K562 (cell line): ENCODE measurements around the gene CPA2. TPM values are rescaled to one million over a fixed set of nuclear protein-coding genes. Genes with fewer than 3 reads are reported as not detected.

Experiments used
- ARID2 ChIP-seq: fragments of 450-650 bp; IDR thresholded peaks from 2 replicates; pipeline ENCODE4 v1.6.1; 2017; ENCODE audit warnings: antibody characterized with exemption, mild to moderate bottlenecking
- CHD7 ChIP-seq: fragments of 200-600 bp; sonication (generic); IDR thresholded peaks from one replicate; pipeline ENCODE4 v1.6.1; 2012; ENCODE audit warnings: mild to moderate bottlenecking, low read depth, low read length, inconsistent platforms
- FOXP4 ChIP-seq: sonication (generic); formaldehyde crosslinking; IDR thresholded peaks from 2 replicates; pipeline ENCODE4 v1.8.0; 2022; ENCODE audit warnings: mild to moderate bottlenecking, missing genetic modification reagents, borderline replicate concordance
- HOXB6 ChIP-seq: fragments of 250-450 bp; sonication (Bioruptor Pico); IDR thresholded peaks from 2 replicates; pipeline ENCODE4 v1.5.1; 2022; ENCODE audit warnings: mild to moderate bottlenecking, borderline replicate concordance
- SUPT5H ChIP-seq: fragments of 450-650 bp; IDR thresholded peaks from 2 replicates; pipeline ENCODE4 v1.6.1; 2016
- TFE3 ChIP-seq: fragments of 450-650 bp; formaldehyde crosslinking; IDR thresholded peaks from 2 replicates; pipeline ENCODE4 v1.4.0; 2020; ENCODE audit warnings: mild to moderate bottlenecking, mixed read lengths
- ZNF707 ChIP-seq: fragments of 250-450 bp; sonication (Bioruptor Pico); conservative IDR thresholded peaks from 2 replicates; pipeline ENCODE4 v1.8.0; 2022; ENCODE audit warnings: inconsistent platforms, mild to moderate bottlenecking, moderate library complexity
- polyA plus RNA-seq, 8 experiments: library from polyadenylated mRNA; depleted of rRNA in 4 of 8; stranded (reverse) in 5 of 8; unstranded in 3 of 8; fragments of >200 nt; fragmentation: Nextera tagmentation in 2 of 8; fragmentation: Illumina TruSeq in 1 of 8; extraction: Ambion mirVana in 2 of 8; extraction: Trizol in 1 of 8; gene quantifications; 2 replicates each; pipeline versions ENCODE4 v1.2.1 to v1.2.3, GENCODE V29; 2011 to 2014; ENCODE audit warnings: inconsistent platforms in 1 of 8, missing spikeins in 1 of 8
- total RNA-seq, 7 experiments: library from RNA; depleted of rRNA in 6 of 7; stranded (reverse); fragments of >200 nt in 6 of 7; fragmentation: Illumina TruSeq in 2 of 7; extraction: Trizol in 2 of 7; gene quantifications; 2 replicates each; pipeline versions ENCODE4 v1.2.1 to v1.2.3, GENCODE V29; 2011 to 2021; ENCODE audit warnings: low replicate concordance in 1 of 7
- TF ChIP-seq, protein P1 (sequence below): fragments of 250-450 bp; sonication (Bioruptor Pico); IDR thresholded peaks from 2 replicates; pipeline ENCODE4 v1.8.0; 2021; ENCODE audit warnings: borderline replicate concordance, mild to moderate bottlenecking, moderate library complexity; ENCODE audit not compliant: poor library complexity, severe bottlenecking
- TF ChIP-seq, protein P2 (sequence below): conservative IDR thresholded peaks from 2 replicates; pipeline ENCODE4 v1.6.1; 2011; ENCODE audit warnings: low read depth, mild to moderate bottlenecking, low read length; ENCODE audit not compliant: control insufficient read depth

The CPA2 gene
- total and polyA plus RNA-seq, 9 of the 15 experiments (the other 6 are each of a cell fraction or from before 2014, with no cell fraction given): 0.04 to 0.84 (median 0.09) TPM; not detected in 4

DNA sequence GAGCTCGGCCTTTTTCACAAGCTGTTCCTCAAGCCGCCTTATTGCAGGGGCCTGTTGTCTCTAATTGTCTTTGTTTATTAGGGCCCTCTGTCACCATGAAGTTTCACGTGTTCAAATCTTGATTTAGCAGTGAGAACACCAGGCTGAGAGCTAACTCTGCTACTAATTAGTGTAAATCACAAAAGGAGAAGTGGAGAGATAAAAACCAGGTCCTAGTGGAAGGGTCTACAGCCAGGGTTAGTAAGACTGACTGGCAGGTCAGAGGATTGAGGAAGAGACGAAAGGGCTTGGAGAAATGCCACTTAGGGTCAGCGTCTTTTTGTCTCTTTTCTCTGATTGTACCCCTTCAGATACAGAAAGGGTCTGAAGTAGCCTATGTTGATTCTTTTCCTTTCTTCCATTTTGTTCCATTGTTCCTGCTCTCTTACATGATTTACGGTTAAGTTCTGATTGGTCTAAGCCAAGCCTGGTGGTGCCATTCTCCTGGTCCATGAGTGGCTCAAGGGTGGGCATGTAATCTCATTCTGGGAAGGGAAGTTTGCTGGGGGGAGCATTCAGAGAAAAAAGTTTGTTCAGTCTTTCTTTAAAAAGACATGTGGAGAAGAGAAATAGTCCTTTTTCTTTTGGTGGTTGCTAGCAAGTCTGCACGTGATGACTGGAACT lies 37.7 kb upstream of the CPA2 start (continued):
- TF ChIP-seq, protein P1, sequence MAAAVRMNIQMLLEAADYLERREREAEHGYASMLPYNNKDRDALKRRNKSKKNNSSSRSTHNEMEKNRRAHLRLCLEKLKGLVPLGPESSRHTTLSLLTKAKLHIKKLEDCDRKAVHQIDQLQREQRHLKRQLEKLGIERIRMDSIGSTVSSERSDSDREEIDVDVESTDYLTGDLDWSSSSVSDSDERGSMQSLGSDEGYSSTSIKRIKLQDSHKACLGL: no peak
- TF ChIP-seq ZNF707 (CRISPR knock-in tag) (no peak), HOXB6 (CRISPR knock-in tag) (no peak), SUPT5H (no peak), FOXP4 (CRISPR knock-in tag) (no peak), CHD7 (peak; percentile 38), TFE3 (CRISPR knock-in tag) (no peak), ARID2 (no peak)
- TF ChIP-seq, protein P2, sequence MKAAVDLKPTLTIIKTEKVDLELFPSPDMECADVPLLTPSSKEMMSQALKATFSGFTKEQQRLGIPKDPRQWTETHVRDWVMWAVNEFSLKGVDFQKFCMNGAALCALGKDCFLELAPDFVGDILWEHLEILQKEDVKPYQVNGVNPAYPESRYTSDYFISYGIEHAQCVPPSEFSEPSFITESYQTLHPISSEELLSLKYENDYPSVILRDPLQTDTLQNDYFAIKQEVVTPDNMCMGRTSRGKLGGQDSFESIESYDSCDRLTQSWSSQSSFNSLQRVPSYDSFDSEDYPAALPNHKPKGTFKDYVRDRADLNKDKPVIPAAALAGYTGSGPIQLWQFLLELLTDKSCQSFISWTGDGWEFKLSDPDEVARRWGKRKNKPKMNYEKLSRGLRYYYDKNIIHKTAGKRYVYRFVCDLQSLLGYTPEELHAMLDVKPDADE: no peak
